GM12878 (cell line): ENCODE data around the gene TIMP2. TPM values are rescaled to one million over a fixed set of nuclear protein-coding genes. Genes with fewer than 3 reads are reported as not detected.

Experiments used
- ATAC-seq: fragments of 200-7000 bp; cut with Tn5 transposase; 3 replicates; pipeline ENCODE4 v1.9.1; 2020; ENCODE audit warnings: mild to moderate bottlenecking, moderate library complexity
- BruUV-seq: library from RNA; stranded (reverse); fragments of 400-500 nt; replicated peaks from 2 replicates; lab custom pipeline; 2021; lab: Mats Ljungman, UMichigan
- CTCF ChIA-PET: fragments of 300-600 bp; sonication (Branson Sonifier 250); formaldehyde crosslinking; extraction: SDS; loops from one replicate; lab custom pipeline; 2021; ENCODE audit warnings: inconsistent platforms; lab: Yijun Ruan, JAX
- POLR2A ChIA-PET: fragments of 350-600 bp; formaldehyde crosslinking; extraction: SDS; loops from one replicate; lab custom pipeline; 2021; ENCODE audit warnings: inconsistent platforms; lab: Charles Lee
- RAD21 ChIA-PET: fragments of 300-600 bp; sonication (Branson Sonifier 250); formaldehyde crosslinking; loops from one replicate; lab custom pipeline; 2023; ENCODE audit warnings: antibody characterized with exemption; ENCODE audit not compliant: unreplicated experiment; lab: Charles Lee
- SMC1A ChIA-PET: fragments of 300-600 bp; sonication (Branson Sonifier 250); formaldehyde crosslinking; loops from one replicate; lab custom pipeline; 2023; ENCODE audit not compliant: unreplicated experiment, uncharacterized antibody; lab: Charles Lee
- DNase-seq: peaks from one replicate; pipeline ENCODE4 v3.0.0-alpha.2; 2011; ENCODE audit warnings: low read depth, low spot score
- FAIRE-seq: peaks from 3 replicates; lab custom pipeline; 2011; peaks lifted over from hg19 to GRCh38; lab: Jason Lieb, UNC
- H2AFZ ChIP-seq: 2 replicates; pipeline ENCODE4 v1.6.0; 2011; ENCODE audit warnings: low read depth, low read length, control low read depth; ENCODE audit not compliant: control insufficient read depth
- H3K27ac ChIP-seq: 2 replicates; pipeline ENCODE4 v1.5.1; 2011; ENCODE audit warnings: control low read depth; ENCODE audit not compliant: control insufficient read depth, insufficient read depth
- H3K27me3 ChIP-seq, 2 experiments: replicated peaks in 1 of 2; 2 replicates each; pipeline versions ENCODE4 v1.6.0 to v1.6.1; 2011; ENCODE audit warnings: low read length in 1 of 2; ENCODE audit not compliant: control insufficient read depth in 2 of 2, insufficient read depth in 2 of 2
- H3K36me3 ChIP-seq, 2 experiments: 2 replicates each; pipeline ENCODE4 v1.5.1; 2011; ENCODE audit warnings: low read length in 1 of 2; ENCODE audit not compliant: control insufficient read depth in 2 of 2, insufficient read depth in 2 of 2
- H3K4me1 ChIP-seq: 2 replicates; pipeline ENCODE4 v1.6.1; 2011; ENCODE audit warnings: mild to moderate bottlenecking, low read length, moderate library complexity, mixed read lengths; ENCODE audit not compliant: control insufficient read depth, insufficient read depth
- H3K4me2 ChIP-seq: 2 replicates; pipeline ENCODE4 v1.6.0; 2011; ENCODE audit warnings: control low read depth; ENCODE audit not compliant: control insufficient read depth, insufficient read depth
- H3K4me3 ChIP-seq: fragments of 200-600 bp; sonication (generic); 2 replicates; pipeline ENCODE4 v1.5.1; 2016
- H3K79me2 ChIP-seq: 2 replicates; pipeline ENCODE4 v1.6.0; 2011; ENCODE audit warnings: low read length; ENCODE audit not compliant: control insufficient read depth, insufficient read depth
- H3K9ac ChIP-seq: 2 replicates; pipeline ENCODE4 v1.8.0; 2011; ENCODE audit warnings: low read length, control low read depth, mixed read lengths; ENCODE audit not compliant: control insufficient read depth, insufficient read depth
- H3K9me3 ChIP-seq: replicated peaks from 3 replicates; pipeline ENCODE4 v1.5.1; 2011; ENCODE audit warnings: mild to moderate bottlenecking, low read length; ENCODE audit not compliant: control insufficient read depth, insufficient read depth
- H4K20me1 ChIP-seq: 2 replicates; pipeline ENCODE4 v1.6.0; 2011; ENCODE audit not compliant: control insufficient read depth, insufficient read depth
- CHD1 ChIP-seq: IDR thresholded peaks from 2 replicates; pipeline ENCODE4 v1.6.1; 2012; ENCODE audit warnings: low read depth, low read length, improper control_type of control experiment
- CHD4 ChIP-seq: fragments of 200-600 bp; sonication (generic); IDR thresholded peaks from 2 replicates; pipeline ENCODE4 v1.6.1; 2016; ENCODE audit warnings: mild to moderate bottlenecking
- EGR1 ChIP-seq, 2 experiments: IDR thresholded peaks; 1 replicate in 1 of 2; 2 replicates in 1 of 2; pipeline ENCODE4 v1.6.1; 2011 to 2012; ENCODE audit warnings: low read depth in 2 of 2, low read length in 2 of 2, borderline replicate concordance in 1 of 2, mild to moderate bottlenecking in 1 of 2, moderate library complexity in 1 of 2
- IRF4 ChIP-seq: IDR thresholded peaks from 2 replicates; pipeline ENCODE4 v1.6.1; 2011; ENCODE audit warnings: low read depth, low read length
- MTA3 ChIP-seq: IDR thresholded peaks from 2 replicates; pipeline ENCODE4 v1.6.1; 2012; ENCODE audit warnings: low read length, inconsistent platforms, borderline replicate concordance
- NFYB ChIP-seq: IDR thresholded peaks from 2 replicates; pipeline ENCODE4 v1.6.1; 2011; ENCODE audit warnings: low read depth, mild to moderate bottlenecking, low read length, improper control_type of control experiment, moderate library complexity; ENCODE audit not compliant: insufficient read depth
- NR2F1 ChIP-seq: fragments of 450-650 bp; conservative IDR thresholded peaks from 2 replicates; pipeline ENCODE4 v1.6.1; 2017; ENCODE audit warnings: mild to moderate bottlenecking
- PAX5 ChIP-seq: IDR thresholded peaks from 2 replicates; pipeline ENCODE4 v1.6.1; 2011; ENCODE audit warnings: low read depth, low read length, borderline replicate concordance
- RAD21 ChIP-seq: IDR thresholded peaks from 2 replicates; pipeline ENCODE4 v1.6.1; 2011; ENCODE audit warnings: mild to moderate bottlenecking, low read depth, low read length, moderate library complexity; ENCODE audit not compliant: insufficient read depth
- RAD51 ChIP-seq: fragments of 450-650 bp; IDR thresholded peaks from 2 replicates; pipeline ENCODE4 v1.6.1; 2016; ENCODE audit warnings: moderate library complexity, mild to moderate bottlenecking, inconsistent platforms
- STAT3 ChIP-seq: IDR thresholded peaks from 2 replicates; pipeline ENCODE4 v1.6.1; 2011; ENCODE audit warnings: low read depth, low read length, improper control_type of control experiment
- SUZ12 ChIP-seq: fragments of 200-600 bp; sonication (generic); IDR thresholded peaks from one replicate; pipeline ENCODE4 v1.6.1; 2018; ENCODE audit warnings: antibody characterized with exemption, mild to moderate bottlenecking; ENCODE audit not compliant: unreplicated experiment
- ZZZ3 ChIP-seq: IDR thresholded peaks from 2 replicates; pipeline ENCODE4 v1.6.1; 2011; ENCODE audit warnings: low read depth; ENCODE audit not compliant: control insufficient read depth, insufficient read length
- WGBS: methylation state at CpG from one replicate; pipeline ENCODE4 v1.1.6; 2016; ENCODE audit warnings: low lambda C conversion rate; ENCODE audit not compliant: insufficient replicate concordance, insufficient coverage; ENCODE audit errors: missing lambda C conversion rate; 5-methylcytosine and 5-hydroxymethylcytosine counted together
- in situ Hi-C: fragments of 300-500 bp; cut with MboI; formaldehyde crosslinking; loops from 9 replicates; pipeline ENCODE4 v1.14.3; 2018; ENCODE audit warnings: mixed read lengths
- intact Hi-C: fragments of 100-400 bp; cut with micrococcal nuclease; formaldehyde crosslinking; loops from one replicate; pipeline ENCODE4 v1.14.2; 2022; ENCODE audit not compliant: unreplicated experiment
- polyA plus RNA-seq, 11 experiments: library from polyadenylated mRNA; depleted of rRNA in 4 of 11; unstranded in 6 of 11; stranded (reverse) in 5 of 11; fragments of >200 nt; fragmentation: Nextera tagmentation in 4 of 11; fragmentation: Illumina TruSeq in 1 of 11; extraction: Ambion mirVana in 4 of 11; extraction: Trizol in 1 of 11; gene quantifications; 1 replicate in 1 of 11; 2 replicates in 10 of 11; pipeline versions ENCODE4 v1.2.1 to v1.2.3, GENCODE V29; 2011 to 2016; ENCODE audit warnings: inconsistent platforms in 2 of 11, missing spikeins in 2 of 11, low read depth in 1 of 11
- total RNA-seq, 4 experiments: library from RNA; depleted of rRNA in 3 of 4; stranded (reverse); fragments of >200 nt in 3 of 4; fragmentation: Illumina TruSeq in 1 of 4; extraction: Trizol in 1 of 4; gene quantifications; 2 replicates each; pipeline versions ENCODE4 v1.2.1 to v1.2.3, GENCODE V29; 2013 to 2021
- TF ChIP-seq, protein P1 (sequence below): IDR thresholded peaks from 2 replicates; pipeline ENCODE4 v1.6.1; 2011; ENCODE audit warnings: mild to moderate bottlenecking, low read depth, low read length, moderate library complexity; ENCODE audit not compliant: insufficient replicate concordance
- TF ChIP-seq, protein P2 (sequence below): fragments of 450-650 bp; formaldehyde crosslinking; IDR thresholded peaks from 2 replicates; pipeline ENCODE4 v1.4.0; 2022; ENCODE audit warnings: mild to moderate bottlenecking, moderate library complexity
- TF ChIP-seq, protein P3 (sequence below): fragments of 450-650 bp; IDR thresholded peaks from 2 replicates; pipeline ENCODE4 v1.6.1; 2017; ENCODE audit warnings: mild to moderate bottlenecking, moderate library complexity

Gene TIMP2
- total and polyA plus RNA-seq, 10 of the 15 experiments (the other 5 are each of a cell fraction or from before 2014, with no cell fraction given) = 0.03 to 0.41 (median 0.04) TPM; not detected in 7

DNA sequence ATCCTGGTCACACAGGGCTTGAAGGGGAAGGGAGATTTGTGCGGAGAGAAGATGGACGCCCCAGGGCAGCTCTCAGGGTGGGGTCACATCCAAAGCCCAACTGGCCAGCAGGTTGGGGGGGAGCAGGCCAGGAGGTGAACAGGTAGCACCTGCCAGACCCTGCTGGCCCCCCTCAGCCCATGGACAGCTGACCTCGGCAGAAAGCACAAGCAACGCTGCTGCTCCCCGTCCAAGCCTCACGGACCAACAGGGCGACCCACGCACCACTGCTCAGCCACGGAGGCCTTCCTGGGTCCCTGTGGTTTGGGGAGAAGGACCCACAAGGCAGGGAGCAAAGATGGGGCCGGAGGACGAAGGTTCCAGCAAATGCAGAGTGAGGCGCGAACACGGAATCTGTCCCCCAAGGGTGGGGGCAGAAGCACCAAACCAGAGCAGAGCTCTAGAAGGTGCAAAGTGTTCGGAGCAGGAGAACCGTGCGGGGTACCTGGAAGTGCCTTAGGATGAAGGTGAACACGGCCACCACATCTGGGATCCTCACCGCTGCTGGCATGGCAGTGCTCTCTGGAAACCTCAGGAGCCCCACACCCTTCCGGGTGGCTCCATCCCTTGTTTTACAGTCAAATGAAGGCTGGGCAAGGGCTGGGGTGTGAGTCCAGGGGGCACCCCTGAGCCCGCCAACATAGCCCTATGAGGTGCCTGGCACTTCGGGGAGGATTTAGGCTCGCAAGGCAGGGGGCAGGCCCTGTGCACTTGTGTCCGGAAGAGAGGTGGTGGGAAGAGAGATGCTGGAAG lies 40.1 kb downstream of the TIMP2 start:
- SMC1A ChIA-PET = no interaction called here
- Histone ChIP-seq H3K27me3 (no peaks in the 10 kb centered on the region; a peak in 1 of 4 replicates), H4K20me1 (no peaks in the 10 kb centered on the region), H3K27ac (no peak overlapping the region), H3K9me3 (no peaks in the 10 kb centered on the region), H3K36me3 (no peaks in the 10 kb centered on the region), H3K9ac (no peak overlapping the region), H3K4me1 (peaks cover 27% of the 10 kb centered on the region), H3K4me3 (no peak overlapping the region), H3K4me2 (no peak overlapping the region), H3K79me2 (no peaks in the 10 kb centered on the region), H2AFZ (no peak overlapping the region)
- WGBS = 46% methylated on average over 24 of the region's 24 CpGs
- RAD21 ChIA-PET = no interaction called here
- BruUV-seq = no TSS peak
- CTCF ChIA-PET = no interaction called here
- intact Hi-C loops (no loop called here), in situ Hi-C loops (no loop called here)
- DNase-seq (no peak), FAIRE-seq (no peak), ATAC-seq (no peak)
- POLR2A ChIA-PET = no interaction called here
- TF ChIP-seq STAT3 = no peak
- no peak for TF ChIP-seq EGR1 (IDR thresholded peaks at IDR 0.05; ENCODE audit: borderline replicate concordance in 1 of 2, low read depth in 2 of 2, low read length in 2 of 2)
- TF ChIP-seq NR2F1 = no peak
- TF ChIP-seq SUZ12 = no peak
- TF ChIP-seq, protein P1, sequence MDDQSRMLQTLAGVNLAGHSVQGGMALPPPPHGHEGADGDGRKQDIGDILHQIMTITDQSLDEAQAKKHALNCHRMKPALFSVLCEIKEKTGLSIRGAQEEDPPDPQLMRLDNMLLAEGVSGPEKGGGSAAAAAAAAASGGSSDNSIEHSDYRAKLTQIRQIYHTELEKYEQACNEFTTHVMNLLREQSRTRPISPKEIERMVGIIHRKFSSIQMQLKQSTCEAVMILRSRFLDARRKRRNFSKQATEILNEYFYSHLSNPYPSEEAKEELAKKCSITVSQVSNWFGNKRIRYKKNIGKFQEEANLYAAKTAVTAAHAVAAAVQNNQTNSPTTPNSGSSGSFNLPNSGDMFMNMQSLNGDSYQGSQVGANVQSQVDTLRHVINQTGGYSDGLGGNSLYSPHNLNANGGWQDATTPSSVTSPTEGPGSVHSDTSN = no peak
- TF ChIP-seq CHD1 = no peak
- TF ChIP-seq RAD51 = no peak
- no peak for TF ChIP-seq NFYB
- TF ChIP-seq, protein P2, sequence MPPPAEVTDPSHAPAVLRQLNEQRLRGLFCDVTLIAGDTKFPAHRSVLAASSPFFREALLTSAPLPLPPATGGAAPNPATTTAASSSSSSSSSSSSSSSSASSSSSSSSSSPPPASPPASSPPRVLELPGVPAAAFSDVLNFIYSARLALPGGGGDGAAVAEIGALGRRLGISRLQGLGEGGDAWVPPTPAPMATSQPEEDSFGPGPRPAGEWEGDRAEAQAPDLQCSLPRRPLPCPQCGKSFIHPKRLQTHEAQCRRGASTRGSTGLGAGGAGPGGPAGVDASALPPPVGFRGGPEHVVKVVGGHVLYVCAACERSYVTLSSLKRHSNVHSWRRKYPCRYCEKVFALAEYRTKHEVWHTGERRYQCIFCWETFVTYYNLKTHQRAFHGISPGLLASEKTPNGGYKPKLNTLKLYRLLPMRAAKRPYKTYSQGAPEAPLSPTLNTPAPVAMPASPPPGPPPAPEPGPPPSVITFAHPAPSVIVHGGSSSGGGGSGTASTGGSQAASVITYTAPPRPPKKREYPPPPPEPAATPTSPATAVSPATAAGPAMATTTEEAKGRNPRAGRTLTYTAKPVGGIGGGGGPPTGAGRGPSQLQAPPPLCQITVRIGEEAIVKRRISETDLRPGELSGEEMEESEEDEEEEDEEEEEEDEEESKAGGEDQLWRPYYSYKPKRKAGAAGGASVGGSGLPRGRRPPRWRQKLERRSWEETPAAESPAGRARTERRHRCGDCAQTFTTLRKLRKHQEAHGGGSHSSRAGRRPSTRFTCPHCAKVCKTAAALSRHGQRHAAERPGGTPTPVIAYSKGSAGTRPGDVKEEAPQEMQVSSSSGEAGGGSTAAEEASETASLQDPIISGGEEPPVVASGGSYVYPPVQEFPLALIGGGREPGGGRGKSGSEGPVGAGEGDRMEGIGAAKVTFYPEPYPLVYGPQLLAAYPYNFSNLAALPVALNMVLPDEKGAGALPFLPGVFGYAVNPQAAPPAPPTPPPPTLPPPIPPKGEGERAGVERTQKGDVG (CRISPR knock-in tag) = no peak
- TF ChIP-seq IRF4 = no peak
- TF ChIP-seq MTA3 = no peak
- TF ChIP-seq ZZZ3 = no peak
- no peak for TF ChIP-seq PAX5
- TF ChIP-seq, protein P3, sequence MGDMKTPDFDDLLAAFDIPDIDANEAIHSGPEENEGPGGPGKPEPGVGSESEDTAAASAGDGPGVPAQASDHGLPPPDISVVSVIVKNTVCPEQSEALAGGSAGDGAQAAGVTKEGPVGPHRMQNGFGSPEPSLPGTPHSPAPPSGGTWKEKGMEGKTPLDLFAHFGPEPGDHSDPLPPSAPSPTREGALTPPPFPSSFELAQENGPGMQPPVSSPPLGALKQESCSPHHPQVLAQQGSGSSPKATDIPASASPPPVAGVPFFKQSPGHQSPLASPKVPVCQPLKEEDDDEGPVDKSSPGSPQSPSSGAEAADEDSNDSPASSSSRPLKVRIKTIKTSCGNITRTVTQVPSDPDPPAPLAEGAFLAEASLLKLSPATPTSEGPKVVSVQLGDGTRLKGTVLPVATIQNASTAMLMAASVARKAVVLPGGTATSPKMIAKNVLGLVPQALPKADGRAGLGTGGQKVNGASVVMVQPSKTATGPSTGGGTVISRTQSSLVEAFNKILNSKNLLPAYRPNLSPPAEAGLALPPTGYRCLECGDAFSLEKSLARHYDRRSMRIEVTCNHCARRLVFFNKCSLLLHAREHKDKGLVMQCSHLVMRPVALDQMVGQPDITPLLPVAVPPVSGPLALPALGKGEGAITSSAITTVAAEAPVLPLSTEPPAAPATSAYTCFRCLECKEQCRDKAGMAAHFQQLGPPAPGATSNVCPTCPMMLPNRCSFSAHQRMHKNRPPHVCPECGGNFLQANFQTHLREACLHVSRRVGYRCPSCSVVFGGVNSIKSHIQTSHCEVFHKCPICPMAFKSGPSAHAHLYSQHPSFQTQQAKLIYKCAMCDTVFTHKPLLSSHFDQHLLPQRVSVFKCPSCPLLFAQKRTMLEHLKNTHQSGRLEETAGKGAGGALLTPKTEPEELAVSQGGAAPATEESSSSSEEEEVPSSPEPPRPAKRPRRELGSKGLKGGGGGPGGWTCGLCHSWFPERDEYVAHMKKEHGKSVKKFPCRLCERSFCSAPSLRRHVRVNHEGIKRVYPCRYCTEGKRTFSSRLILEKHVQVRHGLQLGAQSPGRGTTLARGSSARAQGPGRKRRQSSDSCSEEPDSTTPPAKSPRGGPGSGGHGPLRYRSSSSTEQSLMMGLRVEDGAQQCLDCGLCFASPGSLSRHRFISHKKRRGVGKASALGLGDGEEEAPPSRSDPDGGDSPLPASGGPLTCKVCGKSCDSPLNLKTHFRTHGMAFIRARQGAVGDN = no peak
- TF ChIP-seq RAD21 = no peak
- TF ChIP-seq CHD4 = no peak
